IMR-90 (cell line): ENCODE data around the gene NADK.

Experiments used
- CHD1 ChIP-seq: IDR thresholded peaks from 2 replicates; pipeline ENCODE4 v1.6.1; 2012; ENCODE audit warnings: low read depth, low read length, improper control_type of control experiment
- CTCF ChIP-seq: conservative IDR thresholded peaks from 2 replicates; pipeline ENCODE4 v1.5.1; 2012; ENCODE audit warnings: mild to moderate bottlenecking, low read depth, low read length, improper control_type of control experiment
- ELK1 ChIP-seq: fragments of 150-350 bp; IDR thresholded peaks from 2 replicates; pipeline ENCODE4 v1.6.1; 2016; ENCODE audit warnings: low read depth, mild to moderate bottlenecking, low read length, moderate library complexity, borderline replicate concordance
- MXI1 ChIP-seq: IDR thresholded peaks from 2 replicates; pipeline ENCODE4 v1.6.1; 2012; ENCODE audit warnings: low read depth, mild to moderate bottlenecking, low read length, moderate library complexity, borderline replicate concordance
- POLR2A ChIP-seq: IDR thresholded peaks from 2 replicates; pipeline ENCODE4 v1.6.1; 2012; ENCODE audit warnings: mild to moderate bottlenecking, low read depth, low read length
- RAD21 ChIP-seq: IDR thresholded peaks from 2 replicates; pipeline ENCODE4 v1.6.1; 2012; ENCODE audit warnings: low read length, improper control_type of control experiment
- RFX5 ChIP-seq: IDR thresholded peaks from 2 replicates; pipeline ENCODE4 v1.8.0; 2012; ENCODE audit warnings: low read depth, mild to moderate bottlenecking, low read length, moderate library complexity
- SMC3 ChIP-seq: fragments of 150-350 bp; IDR thresholded peaks from 2 replicates; pipeline ENCODE4 v1.6.1; 2016; ENCODE audit warnings: low read depth, mild to moderate bottlenecking, antibody characterized with exemption, low read length, moderate library complexity
- USF2 ChIP-seq: fragments of 150-350 bp; IDR thresholded peaks from 2 replicates; pipeline ENCODE4 v1.6.1; 2017; ENCODE audit warnings: mild to moderate bottlenecking, antibody characterized with exemption, low read length, low read depth

- TF ChIP-seq USF2, result no peak
- TF ChIP-seq CTCF, result no peak
- TF ChIP-seq RFX5, result no peak
- no peak for TF ChIP-seq POLR2A
- no peak for TF ChIP-seq MXI1
- no peak for TF ChIP-seq RAD21
- TF ChIP-seq SMC3, result no peak
- TF ChIP-seq CHD1, result no peak
- TF ChIP-seq ELK1, result no peak
These were observed 8.8 kb upstream of the NADK start for GRCh38 chr1:1786836-1787605.
